H1 (cell line): ENCODE data around the gene FRY. TPM values are rescaled to one million over a fixed set of nuclear protein-coding genes. Genes with fewer than 3 reads are reported as not detected.

Experiments used
- HDAC2 ChIP-seq, 2 experiments: fragments of 300-600 bp in 1 of 2; sonication (generic) in 1 of 2; IDR thresholded peaks; 2 replicates each; pipeline ENCODE4 v1.6.1; 2011 to 2012; ENCODE audit warnings: low read depth in 2 of 2, low read length in 2 of 2, mild to moderate bottlenecking in 2 of 2, moderate library complexity in 2 of 2, borderline replicate concordance in 1 of 2, inconsistent platforms in 1 of 2
- JUN ChIP-seq: IDR thresholded peaks from 2 replicates; pipeline ENCODE4 v1.6.1; 2011; ENCODE audit warnings: low read depth, mild to moderate bottlenecking, improper control_type of control experiment, low read length
- JUND ChIP-seq: IDR thresholded peaks from 2 replicates; pipeline ENCODE4 v1.6.1; 2011; ENCODE audit warnings: mild to moderate bottlenecking, improper control_type of control experiment, low read length
- polyA plus RNA-seq, 7 experiments: library from polyadenylated mRNA; depleted of rRNA in 3 of 7; stranded (reverse) in 5 of 7; unstranded in 2 of 7; fragments of >200 nt in 5 of 7; fragments of 200-250 nt in 2 of 7; gene quantifications; 1 replicate in 5 of 7; 2 replicates in 1 of 7; 4 replicates in 1 of 7; pipeline versions ENCODE4 v1.2.1 to v1.2.3, GENCODE V29; 2011 to 2013; ENCODE audit warnings: missing spikeins in 2 of 7, mixed read lengths in 2 of 7
- total RNA-seq: library from RNA; stranded (reverse); fragmentation: NEBNext Ultra II Directional; extraction: Animal tissue kit (Norgen Biotek cat#: 25700); gene quantifications from 2 replicates; pipeline ENCODE4 v1.2.1, GENCODE V29; 2021

Gene FRY
- total and polyA plus RNA-seq, 2 of the 8 experiments (the other 6 are each of a cell fraction or from before 2014, with no cell fraction given), result 4.3 to 9.2 TPM

GRCh38 chr13:32214071-32214470 lies 182.5 kb downstream of the FRY start (continued):
- TF ChIP-seq HDAC2 (IDR thresholded peaks at IDR 0.05; ENCODE audit: borderline replicate concordance in 1 of 2, low read depth in 2 of 2, low read length in 2 of 2), result no peak
- no peak for TF ChIP-seq JUND
- no peak for TF ChIP-seq JUN
